ENCODE results near the gene C6orf136. TPM values are rescaled to one million over a fixed set of nuclear protein-coding genes. Genes with fewer than 3 reads are reported as not detected.

Gene C6orf136
- total and polyA plus RNA-seq, 9 of the 15 experiments (the other 6 are each of a cell fraction or from before 2014, with no cell fraction given) = 14.1 to 63.1 (median 18.4) TPM

- TF ChIP-seq CHD1 (IDR thresholded peaks at IDR 0.05; ENCODE audit: low read length) (no peak), SMARCC2 (IDR thresholded peaks at IDR 0.05; ENCODE audit: low read depth) (no peak), EP300 (IDR thresholded peaks at IDR 0.05; ENCODE audit: low read length) (no peak), ETV5 (CRISPR knock-in tag; IDR thresholded peaks at IDR 0.05; ENCODE audit: low read depth) (no peak), ZNF436 (CRISPR knock-in tag; IDR thresholded peaks at IDR 0.05) (no peak), ZBTB43 (CRISPR knock-in tag; IDR thresholded peaks at IDR 0.05) (no peak; the same call in 1 of the 2 replicates), TSC22D4 (tag; IDR thresholded peaks at IDR 0.05) (peak; percentile 74; the same call in 1 of the 2 replicates), OTX1 (CRISPR knock-in tag; IDR thresholded peaks at IDR 0.05) (peak; percentile 46), CC2D1A (IDR thresholded peaks at IDR 0.05) (0 out of 2 replicates have a peak, but pooled peaks have one; percentile 27), ZNF764 (CRISPR knock-in tag; IDR thresholded peaks at IDR 0.05; ENCODE audit: low read depth) (no peak), MNT (conservative IDR thresholded peaks at IDR 0.05) (no peak), TOE1 (IDR thresholded peaks at IDR 0.05; ENCODE audit: borderline replicate concordance) (peak; percentile 44; the same call in 1 of the 2 replicates), TOE1 (CRISPR knock-in tag; IDR thresholded peaks at IDR 0.05; ENCODE audit: borderline replicate concordance, low read depth) (no peak), DDX20 (tag; IDR thresholded peaks at IDR 0.05; ENCODE audit: low read depth) (no peak), ZKSCAN8 (CRISPR knock-in tag; IDR thresholded peaks at IDR 0.05) (no peak), CUX1 (CRISPR knock-in tag; IDR thresholded peaks at IDR 0.05) (no peak), DLX4 (CRISPR knock-in tag; IDR thresholded peaks at IDR 0.05) (no peak), NCOA6 (IDR thresholded peaks at IDR 0.05) (no peak)
Measured at GRCh38 chr6:30686009-30686907, 39.3 kb downstream of the C6orf136 start, which contains the start of gene PPP1R18 (continued).

All from K562 (cell line).